Fibroblast of the aortic adventitia (primary cell): Measurements from ENCODE around the gene ARF1. TPM values are rescaled to one million over a fixed set of nuclear protein-coding genes. Genes with fewer than 3 reads are reported as not detected.

Experiments used
- DNase-seq: peaks from one replicate; pipeline ENCODE4 v3.0.0-alpha.2; 2010; ENCODE audit warnings: low read depth
- H3K4me3 ChIP-seq: 2 replicates; pipeline ENCODE4 v1.5.1; 2011; ENCODE audit warnings: low read depth, mild to moderate bottlenecking, control low read depth, low read length, moderate library complexity
- CTCF ChIP-seq: IDR thresholded peaks from 2 replicates; pipeline ENCODE4 v1.5.1; 2011; ENCODE audit warnings: mild to moderate bottlenecking, low read length, control low read depth, inconsistent platforms; ENCODE audit not compliant: insufficient read depth
- total RNA-seq: library from RNA; depleted of rRNA; stranded (reverse); fragments of >200 nt; gene quantifications from 2 replicates; pipeline ENCODE4 v1.2.3, GENCODE V29; 2012; ENCODE audit warnings: low replicate concordance

ARF1 gene
- total RNA-seq, 1 donor, result 246 TPM

GRCh38 chr1:228070851-228071250 lies 11.7 kb upstream of the ARF1 start:
- no peak for TF ChIP-seq CTCF
- H3K4me3 ChIP-seq, result no peak overlapping the region
- no peak for DNase-seq

GRCh38 chr1:228071839-228072657 lies 10.5 kb upstream of the ARF1 start:
- no peak for DNase-seq
- no peak for TF ChIP-seq CTCF
- no peak overlapping the region for H3K4me3 ChIP-seq

- no peak for DNase-seq
- H3K4me3 ChIP-seq, result no peak overlapping the region
- TF ChIP-seq CTCF, result no peak
Observed at GRCh38 chr1:228072658-228073043, 9.9 kb upstream of the ARF1 start.

GRCh38 chr1:228073061-228073856 lies 9.2 kb upstream of the ARF1 start:
- DNase-seq, result no peak
- TF ChIP-seq CTCF, result no peak
- no peak overlapping the region for H3K4me3 ChIP-seq

GRCh38 chr1:228073857-228074545 lies 8.5 kb upstream of the ARF1 start:
- TF ChIP-seq CTCF, result no peak
- DNase-seq, result no peak

GRCh38 chr1:228074954-228075730 lies 7.4 kb upstream of the ARF1 start:
- no peak for TF ChIP-seq CTCF
- no peak for DNase-seq
- H3K4me3 ChIP-seq, result no peak overlapping the region

More at GRCh38 chr1:228073857-228074545, 8.5 kb upstream of the ARF1 start:
- H3K4me3 ChIP-seq, result no peak overlapping the region
